Stomach (tissue), 4 donors: ENCODE data around the gene CCNE1.

Experiments
- POLR2A ChIP-seq, 4 donors: fragments of 450-650 bp; IDR thresholded peaks; one replicate each; pipeline ENCODE4 v1.6.1; 2016; ENCODE audit warnings: antibody characterized with exemption in 4 of 4, control low read depth in 2 of 4, mild to moderate bottlenecking in 1 of 4, moderate library complexity in 1 of 4
- TF ChIP-seq, protein P1 (sequence below), 7 experiments: fragments of 450-650 bp in 4 of 7; fragments of 200-600 bp in 3 of 7; sonication (generic) in 3 of 7; IDR thresholded peaks; one replicate each; pipeline ENCODE4 v1.5.1; 2016 to 2019; ENCODE audit warnings: antibody characterized with exemption in 7 of 7, control low read depth in 2 of 7, mild to moderate bottlenecking in 1 of 7

DNA sequence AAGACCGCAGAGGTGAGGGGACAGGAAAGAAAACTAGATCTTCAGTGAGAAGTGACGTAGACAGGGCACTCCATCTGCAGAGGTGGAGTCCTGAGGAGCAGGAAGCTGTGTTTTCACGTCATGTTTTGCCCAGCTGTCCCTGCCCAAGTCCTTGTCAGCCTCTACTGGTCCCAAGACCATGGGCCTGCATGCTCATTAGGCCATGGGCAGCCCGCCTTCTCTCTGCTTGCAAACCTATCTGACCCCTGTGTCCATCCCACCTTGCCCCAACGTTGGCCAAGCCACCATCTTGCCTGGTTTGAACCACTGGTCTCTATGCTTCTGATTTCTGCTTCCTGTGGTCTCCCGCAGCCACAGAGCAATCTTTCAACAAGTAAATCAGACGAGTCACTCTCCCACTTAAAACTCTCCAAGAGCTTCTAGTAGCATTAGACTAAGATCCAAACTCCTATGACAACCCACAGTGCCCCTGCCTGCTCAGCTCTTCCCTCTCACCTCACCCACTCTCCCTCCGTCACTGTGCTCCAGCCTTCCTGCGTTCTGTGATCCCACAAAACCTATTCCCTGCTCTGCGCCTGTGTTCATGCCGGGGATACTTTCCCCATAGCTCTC is 18.6 kb upstream of the CCNE1 start:
- TF ChIP-seq, protein P1, sequence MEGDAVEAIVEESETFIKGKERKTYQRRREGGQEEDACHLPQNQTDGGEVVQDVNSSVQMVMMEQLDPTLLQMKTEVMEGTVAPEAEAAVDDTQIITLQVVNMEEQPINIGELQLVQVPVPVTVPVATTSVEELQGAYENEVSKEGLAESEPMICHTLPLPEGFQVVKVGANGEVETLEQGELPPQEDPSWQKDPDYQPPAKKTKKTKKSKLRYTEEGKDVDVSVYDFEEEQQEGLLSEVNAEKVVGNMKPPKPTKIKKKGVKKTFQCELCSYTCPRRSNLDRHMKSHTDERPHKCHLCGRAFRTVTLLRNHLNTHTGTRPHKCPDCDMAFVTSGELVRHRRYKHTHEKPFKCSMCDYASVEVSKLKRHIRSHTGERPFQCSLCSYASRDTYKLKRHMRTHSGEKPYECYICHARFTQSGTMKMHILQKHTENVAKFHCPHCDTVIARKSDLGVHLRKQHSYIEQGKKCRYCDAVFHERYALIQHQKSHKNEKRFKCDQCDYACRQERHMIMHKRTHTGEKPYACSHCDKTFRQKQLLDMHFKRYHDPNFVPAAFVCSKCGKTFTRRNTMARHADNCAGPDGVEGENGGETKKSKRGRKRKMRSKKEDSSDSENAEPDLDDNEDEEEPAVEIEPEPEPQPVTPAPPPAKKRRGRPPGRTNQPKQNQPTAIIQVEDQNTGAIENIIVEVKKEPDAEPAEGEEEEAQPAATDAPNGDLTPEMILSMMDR (IDR thresholded peaks at IDR 0.05) = no peak
- no peak for TF ChIP-seq POLR2A (IDR thresholded peaks at IDR 0.05)
